HG03175 (cell line): ENCODE measurements around the gene EPHA6.
"Not testable (repeated sequence)": the region's sequence is repeated elsewhere in the genome, so short reads cannot be mapped to it uniquely, and the experiment has no call there.

Experiments used
- ATAC-seq: cut with Tn5 transposase; IDR thresholded peaks from one replicate; pipeline ENCODE4 v1.9.1; 2021; ENCODE audit warnings: mild to moderate bottlenecking, moderate library complexity; ENCODE audit not compliant: unreplicated experiment

Gene EPHA6

GRCh38 chr3:97421565-97421964, 607.2 kb downstream of the EPHA6 start:
- ATAC-seq: no peak

DNA sequence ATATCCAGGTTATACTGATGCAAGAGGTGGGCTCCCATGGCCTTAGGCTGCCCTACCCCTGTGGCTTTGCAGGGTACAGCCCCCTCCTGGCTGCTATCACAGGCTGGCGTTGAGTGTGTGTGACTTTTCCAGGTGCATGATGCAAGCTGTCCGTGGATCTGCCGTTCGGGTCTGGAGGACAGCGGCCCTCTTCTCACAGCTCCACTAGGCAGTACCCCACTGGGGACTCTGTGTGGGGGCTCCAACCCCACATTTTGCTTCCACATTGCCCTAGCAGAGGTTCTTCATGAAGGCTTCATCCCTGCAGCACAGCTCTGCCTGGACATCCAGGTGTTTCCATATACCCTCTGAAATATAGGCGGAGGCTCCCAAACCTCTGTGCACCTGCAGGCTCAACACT, 610.6 kb downstream of the EPHA6 start:
- ATAC-seq: no peak

- ATAC-seq: no peak
These were observed 616.2 kb downstream of the EPHA6 start for GRCh38 chr3:97430601-97431000.

GRCh38 chr3:97432914-97433313, 618.5 kb downstream of the EPHA6 start:
- ATAC-seq: no peak

DNA sequence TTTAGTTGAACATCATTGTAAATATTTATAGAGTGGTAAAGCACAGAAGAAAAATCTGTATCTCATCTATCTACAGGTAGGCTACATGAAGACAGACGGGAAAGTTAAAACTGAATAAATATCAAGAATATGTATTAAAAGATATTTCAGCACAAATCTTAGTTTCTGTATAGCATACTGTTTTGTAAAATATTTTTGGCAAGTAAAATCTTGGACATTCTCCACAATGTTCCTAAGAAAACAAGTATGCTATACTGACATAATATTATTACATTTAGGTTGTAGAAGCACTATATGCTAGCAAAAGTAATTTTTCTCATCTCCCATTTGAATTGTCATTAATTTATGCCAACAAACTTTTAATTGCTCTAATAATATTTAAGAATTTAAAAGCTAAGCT, 623.7 kb downstream of the EPHA6 start:
- ATAC-seq: no peak

DNA sequence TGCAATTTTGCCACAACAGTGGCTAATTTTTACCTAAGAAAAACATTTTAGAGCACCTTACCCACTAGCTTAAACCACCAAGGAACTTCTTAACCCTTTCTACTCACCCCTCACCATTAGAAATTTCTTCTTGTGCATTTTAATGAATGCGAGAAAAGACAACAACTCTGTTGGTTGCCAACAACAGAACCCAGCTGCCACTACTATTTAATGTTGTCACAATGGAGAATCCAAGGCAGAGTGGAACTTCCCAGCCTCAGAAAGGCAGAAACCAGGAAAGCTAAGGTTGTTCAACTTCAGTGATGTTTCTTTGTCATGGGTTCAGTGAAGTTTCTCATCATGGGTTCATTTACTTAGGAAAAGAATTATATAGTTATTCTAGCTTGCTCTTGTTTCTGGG, 625.0 kb downstream of the EPHA6 start:
- no peak for ATAC-seq

GRCh38 chr3:97464035-97464434, 649.6 kb downstream of the EPHA6 start:
- ATAC-seq: no peak

DNA sequence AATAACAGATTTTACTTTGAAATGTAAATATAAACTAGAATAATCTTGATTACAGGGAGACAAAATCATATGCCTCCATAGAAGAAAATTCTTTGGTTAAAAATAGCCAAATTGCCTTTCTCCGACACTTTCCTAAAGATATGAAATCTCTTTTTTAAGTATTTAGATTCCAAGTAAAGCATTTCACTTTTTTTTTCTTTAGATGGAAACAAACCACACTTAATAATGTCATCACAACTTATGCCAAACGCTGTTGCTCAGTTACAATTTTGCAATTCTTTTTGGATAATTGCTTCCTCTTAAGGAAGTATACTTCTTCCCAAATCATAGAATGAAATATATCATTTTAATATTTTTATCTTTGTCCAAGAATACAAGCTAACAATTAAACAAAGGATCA, 656.1 kb downstream of the EPHA6 start:
- ATAC-seq: no peak

- no peak for ATAC-seq
These were observed 665.3 kb downstream of the EPHA6 start for GRCh38 chr3:97479740-97480139.

- not testable (repeated sequence) for ATAC-seq
These were observed 666.4 kb downstream of the EPHA6 start for GRCh38 chr3:97480696-97481289.

- no peak for ATAC-seq
These were observed 667.0 kb downstream of the EPHA6 start for GRCh38 chr3:97481416-97481815.

DNA sequence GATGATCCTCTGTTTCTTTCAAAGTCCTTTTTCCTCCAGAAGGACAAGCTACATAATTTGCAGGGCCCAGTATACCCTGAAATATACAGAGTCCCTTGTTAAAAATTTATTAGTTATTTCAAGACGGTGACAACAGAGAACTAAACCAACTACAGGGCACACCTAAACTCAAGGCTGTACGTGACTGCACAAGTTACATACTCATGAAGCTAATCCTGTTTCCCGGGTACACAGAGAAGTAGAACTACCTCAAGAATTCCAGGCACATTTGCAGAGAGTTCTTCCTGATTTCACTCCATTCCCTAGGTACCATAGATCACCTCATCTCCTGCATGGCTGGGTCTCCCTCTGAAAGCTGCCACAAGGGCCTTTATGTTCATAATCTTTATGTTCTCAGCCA, 670.8 kb downstream of the EPHA6 start:
- ATAC-seq: no peak

DNA sequence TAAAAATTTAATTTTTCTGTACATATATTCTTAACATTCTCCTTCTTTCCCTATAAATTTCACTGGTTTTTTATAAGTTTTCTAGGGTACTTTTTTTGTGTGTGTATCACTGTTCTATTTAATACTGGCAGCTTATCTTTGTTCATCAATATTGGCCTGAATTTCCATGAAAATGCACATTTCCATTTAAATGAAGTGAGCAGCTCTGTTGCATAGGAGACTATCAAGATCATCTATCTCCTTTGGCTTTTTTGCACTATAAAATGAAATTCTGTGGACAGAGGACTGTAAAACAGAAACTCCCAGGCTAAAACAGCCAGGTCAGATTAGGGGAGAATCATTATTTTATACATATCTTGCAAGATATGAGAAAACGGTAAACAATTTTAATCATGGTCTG, 673.2 kb downstream of the EPHA6 start:
- no peak for ATAC-seq

- ATAC-seq: no peak
These were observed 674.3 kb downstream of the EPHA6 start for GRCh38 chr3:97488741-97489140.

- ATAC-seq: no peak
These were observed 681.5 kb downstream of the EPHA6 start for GRCh38 chr3:97495896-97496295.

DNA sequence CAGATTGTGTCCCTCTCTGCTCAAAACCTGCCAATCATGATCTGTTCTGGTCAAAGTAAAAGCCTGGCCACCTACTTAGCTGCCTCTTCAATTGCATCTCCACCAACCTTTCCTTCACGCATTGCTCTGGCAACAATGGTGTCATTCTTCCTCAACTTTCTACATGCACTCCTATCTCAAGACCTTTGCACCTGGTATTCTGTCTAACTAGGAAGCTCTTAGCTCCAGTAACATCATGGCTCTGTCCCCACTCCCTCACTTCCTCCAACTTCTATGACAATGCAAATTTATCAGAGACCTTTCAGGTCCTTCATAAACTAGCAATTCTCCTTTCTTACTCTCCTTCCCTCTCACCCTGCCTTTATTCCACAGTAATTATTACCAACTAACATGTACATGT, 682.7 kb downstream of the EPHA6 start:
- no peak for ATAC-seq

GRCh38 chr3:97504463-97504862, 690.1 kb downstream of the EPHA6 start:
- ATAC-seq: no peak

GRCh38 chr3:97510795-97511194, 696.4 kb downstream of the EPHA6 start:
- no peak for ATAC-seq

DNA sequence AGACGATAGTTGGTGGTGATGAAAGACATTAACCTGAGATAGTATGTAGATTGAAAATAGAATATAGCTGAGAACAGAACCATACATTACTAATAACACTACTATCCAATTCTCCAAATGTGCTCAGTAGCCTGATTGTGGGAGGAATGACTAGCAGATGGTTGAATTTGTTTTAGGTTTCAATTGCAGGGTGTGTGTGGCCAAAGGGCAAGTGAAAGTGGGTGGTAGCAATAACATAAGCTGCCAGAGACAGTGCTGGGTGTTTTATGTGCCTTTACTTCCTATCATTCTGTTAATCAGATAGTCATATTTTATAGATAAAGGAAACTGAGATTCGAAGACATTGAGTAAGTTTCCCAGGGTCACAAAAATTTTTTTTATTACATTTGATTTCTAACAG, 700.7 kb downstream of the EPHA6 start:
- ATAC-seq: no peak

- no peak for ATAC-seq
These were observed 716.3 kb downstream of the EPHA6 start for GRCh38 chr3:97530691-97531090.

GRCh38 chr3:97547573-97547972, 733.2 kb downstream of the EPHA6 start:
- not testable (repeated sequence) for ATAC-seq

DNA sequence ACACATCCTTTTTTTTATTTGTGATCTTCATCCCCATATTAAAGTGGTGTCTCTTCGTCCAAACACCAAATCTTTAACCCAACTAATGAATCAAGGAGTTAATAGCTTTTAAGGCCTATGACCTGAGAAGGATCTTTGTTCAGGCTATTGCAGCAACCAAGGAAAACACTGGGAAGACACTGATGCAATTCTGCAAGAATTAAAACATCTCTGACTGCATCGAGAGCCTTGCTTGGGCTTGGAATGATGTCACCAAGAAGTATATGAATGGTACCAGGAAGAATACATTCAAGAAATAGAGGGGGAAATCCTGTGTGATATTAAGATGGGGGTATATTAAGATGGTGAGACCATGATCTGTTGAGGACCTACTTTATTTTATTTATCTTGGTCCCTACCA, 736.0 kb downstream of the EPHA6 start:
- no peak for ATAC-seq

DNA sequence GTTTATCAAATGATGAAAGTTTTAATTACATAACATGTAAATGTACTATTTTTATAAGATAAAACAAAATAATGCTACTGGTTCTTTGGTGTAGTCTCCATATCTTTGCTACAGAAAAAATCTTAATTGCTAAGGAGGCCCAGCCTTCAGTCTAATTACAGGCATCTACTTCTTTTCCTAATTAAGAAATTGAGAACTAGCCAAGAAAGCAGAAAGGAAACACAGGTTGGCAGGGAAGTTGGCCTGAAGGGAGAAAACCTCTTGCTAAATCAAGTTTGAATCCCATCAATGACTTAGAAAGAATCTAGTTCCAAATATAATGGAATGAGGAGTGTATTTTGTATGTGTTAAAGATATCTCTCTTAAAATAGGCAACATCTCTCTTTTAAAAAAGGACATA, 737.8 kb downstream of the EPHA6 start:
- ATAC-seq: no peak

DNA sequence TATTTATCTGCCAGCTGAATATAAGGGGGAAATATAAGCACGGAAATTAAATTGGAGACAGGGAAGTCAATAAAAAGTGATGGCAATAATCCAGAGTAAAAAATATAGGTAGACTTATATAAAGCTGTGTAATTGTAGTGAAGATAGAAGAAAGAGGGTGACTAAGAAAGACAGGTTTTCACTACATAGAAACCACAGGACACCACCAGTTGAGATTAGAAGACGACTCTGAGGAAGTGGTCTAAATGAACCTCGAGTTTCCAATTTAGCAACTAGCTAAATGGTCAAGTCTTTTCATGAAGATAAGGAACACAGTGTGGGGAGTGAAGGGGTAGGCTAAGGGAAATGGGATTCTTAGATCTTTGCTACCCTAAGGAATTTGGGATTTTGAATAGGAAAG, 761.3 kb downstream of the EPHA6 start:
- ATAC-seq: no peak
